Uterus (tissue), 2 donors: ENCODE data around the gene RGSL1.

ENCODE experiments used
- POLR2A ChIP-seq, 2 donors: fragments of 450-650 bp; IDR thresholded peaks; one replicate each; pipeline ENCODE4 v1.6.1; 2016; ENCODE audit warnings: antibody characterized with exemption in 2 of 2, mild to moderate bottlenecking in 1 of 2, moderate library complexity in 1 of 2
- TF ChIP-seq, protein P1 (sequence below), 4 experiments: fragments of 200-600 bp in 2 of 4; fragments of 450-650 bp in 2 of 4; sonication (generic) in 2 of 4; IDR thresholded peaks; one replicate each; pipeline ENCODE4 v1.5.1; 2016 to 2019; ENCODE audit warnings: antibody characterized with exemption in 4 of 4, mild to moderate bottlenecking in 2 of 4, moderate library complexity in 1 of 4

DNA sequence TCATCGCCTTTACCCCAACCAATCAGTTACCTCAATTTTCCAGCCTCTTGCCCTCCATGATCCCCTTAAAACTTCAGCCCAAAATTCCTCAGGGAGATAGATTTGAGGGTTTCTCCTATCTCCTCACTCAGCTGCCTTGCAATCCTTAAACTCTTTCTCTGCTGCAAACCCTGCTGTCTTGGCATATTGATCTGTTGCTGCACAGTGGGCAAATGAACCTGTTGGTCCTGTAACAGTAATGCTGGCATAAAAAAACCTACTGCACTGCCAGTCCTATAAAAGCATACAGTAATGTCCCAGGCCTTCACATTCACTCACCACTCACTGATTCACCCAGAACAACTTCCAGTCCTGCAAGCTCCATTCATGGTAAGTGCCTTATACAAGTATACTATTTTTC lies 44.4 kb upstream of the RGSL1 start:
- no peak for TF ChIP-seq POLR2A (IDR thresholded peaks at IDR 0.05)
- TF ChIP-seq, protein P1, sequence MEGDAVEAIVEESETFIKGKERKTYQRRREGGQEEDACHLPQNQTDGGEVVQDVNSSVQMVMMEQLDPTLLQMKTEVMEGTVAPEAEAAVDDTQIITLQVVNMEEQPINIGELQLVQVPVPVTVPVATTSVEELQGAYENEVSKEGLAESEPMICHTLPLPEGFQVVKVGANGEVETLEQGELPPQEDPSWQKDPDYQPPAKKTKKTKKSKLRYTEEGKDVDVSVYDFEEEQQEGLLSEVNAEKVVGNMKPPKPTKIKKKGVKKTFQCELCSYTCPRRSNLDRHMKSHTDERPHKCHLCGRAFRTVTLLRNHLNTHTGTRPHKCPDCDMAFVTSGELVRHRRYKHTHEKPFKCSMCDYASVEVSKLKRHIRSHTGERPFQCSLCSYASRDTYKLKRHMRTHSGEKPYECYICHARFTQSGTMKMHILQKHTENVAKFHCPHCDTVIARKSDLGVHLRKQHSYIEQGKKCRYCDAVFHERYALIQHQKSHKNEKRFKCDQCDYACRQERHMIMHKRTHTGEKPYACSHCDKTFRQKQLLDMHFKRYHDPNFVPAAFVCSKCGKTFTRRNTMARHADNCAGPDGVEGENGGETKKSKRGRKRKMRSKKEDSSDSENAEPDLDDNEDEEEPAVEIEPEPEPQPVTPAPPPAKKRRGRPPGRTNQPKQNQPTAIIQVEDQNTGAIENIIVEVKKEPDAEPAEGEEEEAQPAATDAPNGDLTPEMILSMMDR (IDR thresholded peaks at IDR 0.05), result no peak
